H1 (cell line): Measurements from ENCODE around the gene S100A10. TPM values are rescaled to one million over a fixed set of nuclear protein-coding genes. Genes with fewer than 3 reads are reported as not detected.
A peak's percentile ranks its signal among the peaks of the same experiment; 100 is the strongest.

Experiments used
- CTCF ChIA-PET: fragments of 300-600 bp; sonication (Branson Sonifier 250); formaldehyde crosslinking; loops from one replicate; lab custom pipeline; 2021; ENCODE audit not compliant: partially characterized antibody; lab: Charles Lee
- POLR2A ChIA-PET: fragments of 300-600 bp; sonication (Branson Sonifier 250); formaldehyde crosslinking; loops from one replicate; lab custom pipeline; 2021; ENCODE audit warnings: inconsistent platforms; ENCODE audit not compliant: partially characterized antibody; lab: Charles Lee
- DNase-seq, 2 experiments: peaks; one replicate each; pipeline versions ENCODE4 v3.0.0 to v3.0.0-alpha.2; 2010 to 2022; ENCODE audit warnings: low spot score in 2 of 2, low read depth in 1 of 2, mixed read lengths in 1 of 2
- FAIRE-seq: peaks from 2 replicates; lab custom pipeline; 2011; peaks lifted over from hg19 to GRCh38; lab: Jason Lieb, UNC
- H2AFZ ChIP-seq: 2 replicates; pipeline ENCODE4 v1.8.1; 2012; ENCODE audit warnings: low read length, inconsistent platforms
- H2AK5ac ChIP-seq: 2 replicates; pipeline ENCODE4 v1.6.1; 2013; ENCODE audit warnings: low read depth, low read length
- H2BK120ac ChIP-seq: replicated peaks from 2 replicates; pipeline ENCODE3; 2013; ENCODE audit warnings: low read depth, low read length, inconsistent platforms
- H2BK12ac ChIP-seq: 2 replicates; pipeline ENCODE4 v1.6.1; 2013; ENCODE audit warnings: low read depth, low read length
- H2BK15ac ChIP-seq: 2 replicates; pipeline ENCODE4 v1.6.1; 2013; ENCODE audit warnings: low read length
- H2BK20ac ChIP-seq: 2 replicates; pipeline ENCODE4 v1.6.1; 2013; ENCODE audit warnings: low read length
- H2BK5ac ChIP-seq: 2 replicates; pipeline ENCODE4 v1.6.1; 2013; ENCODE audit warnings: low read depth, low read length
- H3K14ac ChIP-seq: 2 replicates; pipeline ENCODE4 v1.6.1; 2013; ENCODE audit warnings: inconsistent platforms; ENCODE audit not compliant: insufficient read length
- H3K18ac ChIP-seq: 2 replicates; pipeline ENCODE4 v1.6.1; 2013; ENCODE audit warnings: low read length; ENCODE audit errors: extremely low read depth
- H3K23ac ChIP-seq: 2 replicates; pipeline ENCODE4 v1.6.1; 2013; ENCODE audit warnings: inconsistent platforms; ENCODE audit not compliant: insufficient read length
- H3K23me2 ChIP-seq: 2 replicates; pipeline ENCODE4 v1.6.1; 2013; ENCODE audit warnings: low read depth, low read length
- H3K27ac ChIP-seq: 2 replicates; pipeline ENCODE4 v1.6.1; 2011; ENCODE audit warnings: low read depth, low read length, inconsistent platforms
- H3K27me3 ChIP-seq, 4 experiments: replicated peaks in 1 of 4; 1 replicate in 1 of 4; 2 replicates in 3 of 4; pipeline versions ENCODE4 v1.6.1 to v1.8.1; 2011 to 2013; ENCODE audit warnings: low read length in 3 of 4, mild to moderate bottlenecking in 3 of 4, inconsistent platforms in 2 of 4, mixed read lengths in 2 of 4, moderate library complexity in 1 of 4; ENCODE audit not compliant: control insufficient read depth in 3 of 4, insufficient read depth in 3 of 4; ENCODE audit errors: extremely low read depth in 1 of 4
- H3K36me3 ChIP-seq, 4 experiments: 2 replicates each; pipeline versions ENCODE4 v1.6.1 to v1.8.1; 2011 to 2013; ENCODE audit warnings: mild to moderate bottlenecking in 4 of 4, low read length in 3 of 4, moderate library complexity in 2 of 4, control low read depth in 1 of 4, inconsistent platforms in 1 of 4; ENCODE audit not compliant: insufficient read depth in 4 of 4, control insufficient read depth in 2 of 4
- H3K4ac ChIP-seq: replicated peaks from 2 replicates; pipeline ENCODE3; 2013; ENCODE audit warnings: low read length, low read depth, mixed read lengths, inconsistent platforms; ENCODE audit not compliant: insufficient read length
- H3K4me1 ChIP-seq, 4 experiments: replicated peaks in 1 of 4; 1 replicate in 1 of 4; 2 replicates in 3 of 4; pipeline versions ENCODE4 v1.6.1 to v1.8.1; 2011 to 2013; ENCODE audit warnings: low read length in 3 of 4, inconsistent platforms in 2 of 4, mixed read lengths in 1 of 4; ENCODE audit not compliant: insufficient read depth in 4 of 4, control insufficient read depth in 3 of 4
- H3K4me2 ChIP-seq, 2 experiments: 2 replicates each; pipeline versions ENCODE4 v1.6.1 to v1.8.1; 2011 to 2013; ENCODE audit warnings: low read depth in 2 of 2, low read length in 2 of 2, control low read depth in 1 of 2, inconsistent platforms in 1 of 2, mild to moderate bottlenecking in 1 of 2; ENCODE audit not compliant: insufficient read depth in 1 of 2
- H3K4me3 ChIP-seq, 4 experiments: fragments of 200-600, 300-600 bp in 1 of 4; sonication (generic), shearing (Covaris generic), sonication (Bioruptor Twin) in 1 of 4; 2 replicates each; pipeline versions ENCODE4 v1.5.1 to v1.8.1; 2011 to 2016; ENCODE audit warnings: low read length in 4 of 4, low read depth in 3 of 4, control low read depth in 2 of 4, inconsistent platforms in 2 of 4, mild to moderate bottlenecking in 2 of 4, mixed read lengths in 1 of 4, moderate library complexity in 1 of 4; ENCODE audit not compliant: insufficient read depth in 2 of 4; ENCODE audit errors: extremely low read depth in 1 of 4
- H3K56ac ChIP-seq: replicated peaks from 2 replicates; pipeline ENCODE3; 2013; ENCODE audit warnings: low read depth, mild to moderate bottlenecking, mixed read lengths, low read length, inconsistent platforms; ENCODE audit not compliant: insufficient read length
- H3K79me1 ChIP-seq: 2 replicates; pipeline ENCODE4 v1.6.1; 2013; ENCODE audit warnings: low read depth, low read length, control low read depth
- H3K79me2 ChIP-seq, 2 experiments: 2 replicates each; pipeline versions ENCODE4 v1.6.1 to v1.8.1; 2012 to 2013; ENCODE audit warnings: low read length in 2 of 2, mild to moderate bottlenecking in 2 of 2, inconsistent platforms in 1 of 2; ENCODE audit not compliant: insufficient read depth in 2 of 2, control insufficient read depth in 1 of 2
- H3K9ac ChIP-seq, 4 experiments: replicated peaks in 1 of 4; 1 replicate in 1 of 4; 2 replicates in 3 of 4; pipeline versions ENCODE4 v1.6.1 to v1.8.1; 2011 to 2013; ENCODE audit warnings: low read depth in 3 of 4, low read length in 3 of 4, control low read depth in 2 of 4, mild to moderate bottlenecking in 2 of 4, moderate library complexity in 2 of 4, inconsistent platforms in 1 of 4; ENCODE audit errors: extremely low read depth in 1 of 4
- H3K9me3 ChIP-seq, 2 experiments: 2 replicates each; pipeline versions ENCODE4 v1.6.1 to v1.8.1; 2012 to 2013; ENCODE audit warnings: mild to moderate bottlenecking in 2 of 2, moderate library complexity in 2 of 2, control low read depth in 1 of 2, inconsistent platforms in 1 of 2, low read depth in 1 of 2, low read length in 1 of 2, mixed read lengths in 1 of 2; ENCODE audit not compliant: insufficient read depth in 2 of 2
- H4K20me1 ChIP-seq, 2 experiments: replicated peaks in 1 of 2; 2 replicates each; pipeline versions ENCODE3 to v1.8.1; 2011 to 2013; ENCODE audit warnings: inconsistent platforms in 2 of 2, low read length in 2 of 2, mild to moderate bottlenecking in 1 of 2; ENCODE audit not compliant: insufficient read depth in 2 of 2, control insufficient read depth in 1 of 2
- H4K5ac ChIP-seq: 2 replicates; pipeline ENCODE4 v1.6.1; 2013; ENCODE audit warnings: low read length, low read depth, mixed read lengths, inconsistent platforms; ENCODE audit not compliant: insufficient read length
- H4K8ac ChIP-seq: 2 replicates; pipeline ENCODE4 v1.8.0; 2013; ENCODE audit warnings: mild to moderate bottlenecking, moderate library complexity, low read length, inconsistent platforms; ENCODE audit not compliant: insufficient read depth; ENCODE audit errors: extremely low read depth
- H4K91ac ChIP-seq: replicated peaks from 2 replicates; pipeline ENCODE3; 2013; ENCODE audit warnings: low read length, mixed read lengths, inconsistent platforms; ENCODE audit not compliant: insufficient read length
- CBX5 ChIP-seq: fragments of 300-800, 300-1000 bp; sonication (generic); IDR thresholded peaks from 2 replicates; pipeline ENCODE4 v1.7.1; 2016; ENCODE audit warnings: antibody characterized with exemption, low read length, low read depth
- CTBP2 ChIP-seq: IDR thresholded peaks from 2 replicates; pipeline ENCODE4 v1.7.0; 2011; ENCODE audit warnings: borderline replicate concordance, mild to moderate bottlenecking, moderate library complexity, mixed read lengths, low read length; ENCODE audit not compliant: insufficient read depth, insufficient read length
- HDAC2 ChIP-seq, 2 experiments: fragments of 300-600 bp in 1 of 2; sonication (generic) in 1 of 2; IDR thresholded peaks; 2 replicates each; pipeline ENCODE4 v1.6.1; 2011 to 2012; ENCODE audit warnings: low read depth in 2 of 2, low read length in 2 of 2, mild to moderate bottlenecking in 2 of 2, moderate library complexity in 2 of 2, borderline replicate concordance in 1 of 2, inconsistent platforms in 1 of 2
- JUN ChIP-seq: IDR thresholded peaks from 2 replicates; pipeline ENCODE4 v1.6.1; 2011; ENCODE audit warnings: low read depth, mild to moderate bottlenecking, improper control_type of control experiment, low read length
- KDM1A ChIP-seq: fragments of 200-600, 300-600 bp; sonication (generic); IDR thresholded peaks from 2 replicates; pipeline ENCODE4 v1.7.1; 2016; ENCODE audit warnings: mild to moderate bottlenecking, low read length, borderline replicate concordance
- KDM5A ChIP-seq: fragments of 200-600 bp; IDR thresholded peaks from 2 replicates; pipeline ENCODE4 v1.7.1; 2012; ENCODE audit warnings: mild to moderate bottlenecking, low read length, inconsistent platforms, mixed read lengths
- MAX ChIP-seq: IDR thresholded peaks from 2 replicates; pipeline ENCODE4 v1.6.1; 2012; ENCODE audit warnings: inconsistent platforms
- POLR2A ChIP-seq, 2 experiments: IDR thresholded peaks; 1 replicate in 1 of 2; 2 replicates in 1 of 2; pipeline ENCODE4 v1.6.1; 2011; ENCODE audit warnings: low read depth in 2 of 2, low read length in 2 of 2, mild to moderate bottlenecking in 2 of 2; ENCODE audit errors: control extremely low read depth in 1 of 2
- SIRT6 ChIP-seq: IDR thresholded peaks from one replicate; pipeline ENCODE4 v1.7.1; 2012; ENCODE audit warnings: low read length, inconsistent platforms
- SP4 ChIP-seq: IDR thresholded peaks from 2 replicates; pipeline ENCODE4 v1.6.1; 2012; ENCODE audit warnings: low read length, inconsistent platforms
- SUZ12 ChIP-seq: fragments of 200-600 bp; sonication (generic); IDR thresholded peaks from 2 replicates; pipeline ENCODE4 v1.6.1; 2012; ENCODE audit warnings: mild to moderate bottlenecking, inconsistent platforms, low read length, moderate library complexity, mixed read lengths
- TAF1 ChIP-seq: IDR thresholded peaks from 2 replicates; pipeline ENCODE4 v1.6.1; 2011; ENCODE audit warnings: mild to moderate bottlenecking, low read depth, low read length
- TEAD4 ChIP-seq: IDR thresholded peaks from 2 replicates; pipeline ENCODE4 v1.6.1; 2012; ENCODE audit warnings: low read depth, low read length, inconsistent platforms, mixed read lengths
- WGBS, 2 experiments: shearing (Covaris generic) in 1 of 2; methylation state at CpG; one replicate each; pipeline versions ENCODE4 v1.1.6 to v1.1.7; 2013 to 2015; ENCODE audit warnings: low lambda C conversion rate in 2 of 2, mixed read lengths in 2 of 2, inconsistent platforms in 1 of 2, low coverage in 1 of 2, missing lambda C conversion rate in 1 of 2; ENCODE audit not compliant: insufficient replicate concordance in 2 of 2, insufficient coverage in 1 of 2, insufficient read length in 1 of 2; ENCODE audit errors: extremely low coverage in 1 of 2, missing lambda C conversion rate in 1 of 2; 5-methylcytosine and 5-hydroxymethylcytosine counted together
- polyA plus RNA-seq, 7 experiments: library from polyadenylated mRNA; depleted of rRNA in 3 of 7; stranded (reverse) in 5 of 7; unstranded in 2 of 7; fragments of >200 nt in 5 of 7; fragments of 200-250 nt in 2 of 7; gene quantifications; 1 replicate in 5 of 7; 2 replicates in 1 of 7; 4 replicates in 1 of 7; pipeline versions ENCODE4 v1.2.1 to v1.2.3, GENCODE V29; 2011 to 2013; ENCODE audit warnings: missing spikeins in 2 of 7, mixed read lengths in 2 of 7
- total RNA-seq: library from RNA; stranded (reverse); fragmentation: NEBNext Ultra II Directional; extraction: Animal tissue kit (Norgen Biotek cat#: 25700); gene quantifications from 2 replicates; pipeline ENCODE4 v1.2.1, GENCODE V29; 2021

Gene S100A10
- total and polyA plus RNA-seq, 2 of the 8 experiments (the other 6 are each of a cell fraction or from before 2014, with no cell fraction given), result 23.9 to 231 TPM

GRCh38 chr1:151989211-151989862 is 4.3 kb downstream of the S100A10 start:
- Histone ChIP-seq H2BK12ac (peak overlapping the region; percentile 64; the same call in 1 of the 2 replicates), H3K14ac (no peak overlapping the region), H2BK5ac (no peak overlapping the region), H3K79me2 (peaks cover 2 to 45% of the 10 kb centered on the region in 2 experiments; a peak in 3 of 4 replicates), H2AK5ac (peak overlapping the region; percentile 98), H4K20me1 (peaks cover 0 to 3% of the 10 kb centered on the region in 2 experiments), H3K23ac (no peak overlapping the region), H2BK120ac (no peak overlapping the region), H3K18ac (0 out of 2 replicates have a peak overlapping the region, but pooled peaks have one; percentile 22), H2AFZ (no peak overlapping the region), H3K27me3 (peaks cover 0 to 13% (median 6%) of the 10 kb centered on the region in 4 experiments; a peak in 4 of 7 replicates), H3K4me1 (peaks cover 0 to 21% (median 8%) of the 10 kb centered on the region in 4 experiments; a peak in 6 of 7 replicates), H3K36me3 (peaks cover 5 to 17% (median 11%) of the 10 kb centered on the region in 4 experiments; a peak in 6 of 8 replicates), H3K56ac (no peak overlapping the region), H3K4ac (no peak overlapping the region), H4K8ac (no peak overlapping the region), H3K79me1 (peaks cover 6% of the 10 kb centered on the region), H4K91ac (no peak overlapping the region), H3K4me2 (peak overlapping the region in 1 of 2 experiments; percentile 40; a peak in 1 of 4 replicates), H3K4me3 (no peak overlapping the region), H2BK20ac (no peak overlapping the region), H3K23me2 (peaks cover 14% of the 10 kb centered on the region), H4K5ac (no peak overlapping the region), H3K27ac (no peak overlapping the region), H2BK15ac (peak overlapping the region; percentile 85; the same call in 1 of the 2 replicates), H3K9me3 (no peaks in the 10 kb centered on the region), H3K9ac (no peak overlapping the region)
- WGBS, 2 experiments, result 78% methylated on average over 6 of the region's 6 CpGs; no CpG with 5 or more reads in 1 of the 2 experiments
- DNase-seq (no peak), FAIRE-seq (no peak)
- no peak for TF ChIP-seq SIRT6
- TF ChIP-seq POLR2A (IDR thresholded peaks at IDR 0.05; ENCODE audit: control extremely low read depth in 1 of 2, low read depth in 2 of 2, low read length in 2 of 2), result no peak
- TF ChIP-seq MAX, result no peak
- no peak for TF ChIP-seq KDM5A
- no peak for TF ChIP-seq HDAC2 (IDR thresholded peaks at IDR 0.05; ENCODE audit: borderline replicate concordance in 1 of 2, low read depth in 2 of 2, low read length in 2 of 2)
- no peak for TF ChIP-seq CTBP2
- no peak for TF ChIP-seq TAF1
- no peak for TF ChIP-seq SUZ12
- no peak for TF ChIP-seq SP4
- TF ChIP-seq CBX5, result no peak
- no peak for TF ChIP-seq KDM1A
- no peak for TF ChIP-seq JUN
- TF ChIP-seq TEAD4, result no peak
- ChIA-PET CTCF (interaction anchor here (0.9 to 31.0 kb wide), 6 partner anchors 6 to 54 kb away, joined by 3 to 553 read pairs (median 158); partner anchors contain the start of gene S100A10), POLR2A (interaction anchor here (1.0 kb wide), 1 partner anchor 10 kb away, joined by 3 read pairs; no protein-coding TSS in a partner anchor)
